NOMO-1 treated with DMSO at 0.1 percent for 48 hours (cell line): ENCODE measurements around the gene GNAT3.

ENCODE experiments used
- DNase-seq: peaks from one replicate; lab custom pipeline; 2025; ENCODE audit not compliant: unreplicated experiment; lab: John Stamatoyannopoulos, UW

Gene GNAT3

GRCh38 chr7:80467069-80467468 is 44.8 kb downstream of the GNAT3 start:
- no peak for DNase-seq

GRCh38 chr7:80466636-80467035 is 45.2 kb downstream of the GNAT3 start:
- DNase-seq, result no peak

- DNase-seq, result no peak
These were observed 47.7 kb downstream of the GNAT3 start for GRCh38 chr7:80464211-80464610.

GRCh38 chr7:80463272-80463920 is 48.5 kb downstream of the GNAT3 start:
- DNase-seq, result no peak

- no peak for DNase-seq
These were observed 51.0 kb downstream of the GNAT3 start for GRCh38 chr7:80460857-80461256.

- no peak for DNase-seq
These were observed 51.9 kb downstream of the GNAT3 start for GRCh38 chr7:80459776-80460510.

- no peak for DNase-seq
These were observed 52.8 kb downstream of the GNAT3 start for GRCh38 chr7:80458822-80459725.

GRCh38 chr7:80453699-80454340 is 58.0 kb downstream of the GNAT3 start:
- peak; percentile 41 for DNase-seq

- peak; percentile 86 for DNase-seq
These were observed 61.1 kb downstream of the GNAT3 start for GRCh38 chr7:80450621-80451308.

- no peak for DNase-seq
These were observed 62.0 kb downstream of the GNAT3 start for GRCh38 chr7:80449836-80450235.

- no peak for DNase-seq
These were observed 66.5 kb downstream of the GNAT3 start for GRCh38 chr7:80445351-80445750.

- DNase-seq, result peak; percentile 64
These were observed 67.1 kb downstream of the GNAT3 start for GRCh38 chr7:80444811-80445210.

- peak; percentile 99 for DNase-seq
These were observed 68.5 kb downstream of the GNAT3 start for GRCh38 chr7:80443325-80443724.

GRCh38 chr7:80440883-80441282 is 71.0 kb downstream of the GNAT3 start:
- no peak for DNase-seq

GRCh38 chr7:80439894-80440821 is 71.7 kb downstream of the GNAT3 start:
- DNase-seq, result peak; percentile 77

GRCh38 chr7:80435521-80435920 is 76.3 kb downstream of the GNAT3 start:
- DNase-seq, result no peak

GRCh38 chr7:80434047-80434446 is 77.8 kb downstream of the GNAT3 start:
- no peak for DNase-seq

- no peak for DNase-seq
These were observed 79.7 kb downstream of the GNAT3 start for GRCh38 chr7:80432166-80432565.

- no peak for DNase-seq
These were observed 82.7 kb downstream of the GNAT3 start for GRCh38 chr7:80429181-80429580.
